Measurements from ENCODE around the gene STH.

GRCh38 chr17:45976755-45977505, 22.1 kb upstream of the STH start:
- TF ChIP-seq CTCF (IDR thresholded peaks at IDR 0.05) = no peak
- no peak for TF ChIP-seq POLR2A (IDR thresholded peaks at IDR 0.05)

Data from testis (tissue), 2 donors.